Measurements from ENCODE around the gene ANKS3. TPM values are rescaled to one million over a fixed set of nuclear protein-coding genes. Genes with fewer than 3 reads are reported as not detected.

The ANKS3 gene
- polyA plus RNA-seq, 1 of the 3 experiments (the other 2 are of a cell fraction), result 42.2 TPM

- TF ChIP-seq TEAD4 (IDR thresholded peaks at IDR 0.05; ENCODE audit: borderline replicate concordance, insufficient read depth), result no peak
- no peak for TF ChIP-seq EP300 (IDR thresholded peaks at IDR 0.05; ENCODE audit: borderline replicate concordance in 1 of 2, low read depth in 1 of 2, low read length in 1 of 2)
- no peak for TF ChIP-seq SMC3 (IDR thresholded peaks at IDR 0.05; ENCODE audit: low read depth, low read length)
- TF ChIP-seq, protein P1, sequence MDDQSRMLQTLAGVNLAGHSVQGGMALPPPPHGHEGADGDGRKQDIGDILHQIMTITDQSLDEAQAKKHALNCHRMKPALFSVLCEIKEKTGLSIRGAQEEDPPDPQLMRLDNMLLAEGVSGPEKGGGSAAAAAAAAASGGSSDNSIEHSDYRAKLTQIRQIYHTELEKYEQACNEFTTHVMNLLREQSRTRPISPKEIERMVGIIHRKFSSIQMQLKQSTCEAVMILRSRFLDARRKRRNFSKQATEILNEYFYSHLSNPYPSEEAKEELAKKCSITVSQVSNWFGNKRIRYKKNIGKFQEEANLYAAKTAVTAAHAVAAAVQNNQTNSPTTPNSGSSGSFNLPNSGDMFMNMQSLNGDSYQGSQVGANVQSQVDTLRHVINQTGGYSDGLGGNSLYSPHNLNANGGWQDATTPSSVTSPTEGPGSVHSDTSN (IDR thresholded peaks at IDR 0.05), result no peak
Measured at GRCh38 chr16:4656695-4657686, 77.1 kb downstream of the ANKS3 start (continued).

DNA sequence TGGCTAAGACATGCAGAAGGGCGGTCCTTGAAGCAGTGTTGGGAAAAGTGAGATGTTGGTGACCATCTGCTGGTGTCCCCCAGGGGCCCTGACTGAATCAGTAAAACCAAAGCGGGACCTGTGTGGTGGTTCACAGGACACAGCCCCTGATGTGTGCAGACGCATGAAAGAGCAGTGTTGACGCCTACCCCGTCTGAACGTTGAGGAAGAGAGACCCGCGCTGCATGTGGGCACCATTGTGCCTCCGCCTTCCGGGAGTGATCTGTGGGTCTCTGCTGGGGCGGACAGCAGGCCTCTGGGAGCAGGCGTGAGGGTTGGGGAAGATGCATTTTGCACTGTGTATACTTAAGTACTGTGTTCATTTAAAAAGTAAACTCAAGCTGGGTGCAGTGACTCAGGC is 77.8 kb downstream of the ANKS3 start:
- H3K4me1 ChIP-seq (ENCODE audit: control insufficient read depth in 1 of 2, insufficient read depth in 2 of 2, low read depth in 1 of 2, low read length in 1 of 2), result no peaks in the 10 kb centered on the region
- no peaks in the 10 kb centered on the region for H3K9me3 ChIP-seq
- H4K20me1 ChIP-seq (ENCODE audit: insufficient read depth), result peaks cover under 1% of the 10 kb centered on the region; the same call in 1 of the 2 replicates
- no peaks in the 10 kb centered on the region for H3K9me2 ChIP-seq
- TF ChIP-seq RAD21 (IDR thresholded peaks at IDR 0.05; ENCODE audit: low read length), result no peak
- TF ChIP-seq, protein P2, sequence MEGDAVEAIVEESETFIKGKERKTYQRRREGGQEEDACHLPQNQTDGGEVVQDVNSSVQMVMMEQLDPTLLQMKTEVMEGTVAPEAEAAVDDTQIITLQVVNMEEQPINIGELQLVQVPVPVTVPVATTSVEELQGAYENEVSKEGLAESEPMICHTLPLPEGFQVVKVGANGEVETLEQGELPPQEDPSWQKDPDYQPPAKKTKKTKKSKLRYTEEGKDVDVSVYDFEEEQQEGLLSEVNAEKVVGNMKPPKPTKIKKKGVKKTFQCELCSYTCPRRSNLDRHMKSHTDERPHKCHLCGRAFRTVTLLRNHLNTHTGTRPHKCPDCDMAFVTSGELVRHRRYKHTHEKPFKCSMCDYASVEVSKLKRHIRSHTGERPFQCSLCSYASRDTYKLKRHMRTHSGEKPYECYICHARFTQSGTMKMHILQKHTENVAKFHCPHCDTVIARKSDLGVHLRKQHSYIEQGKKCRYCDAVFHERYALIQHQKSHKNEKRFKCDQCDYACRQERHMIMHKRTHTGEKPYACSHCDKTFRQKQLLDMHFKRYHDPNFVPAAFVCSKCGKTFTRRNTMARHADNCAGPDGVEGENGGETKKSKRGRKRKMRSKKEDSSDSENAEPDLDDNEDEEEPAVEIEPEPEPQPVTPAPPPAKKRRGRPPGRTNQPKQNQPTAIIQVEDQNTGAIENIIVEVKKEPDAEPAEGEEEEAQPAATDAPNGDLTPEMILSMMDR (IDR thresholded peaks at IDR 0.05), result no peak
- TF ChIP-seq SMC3 (IDR thresholded peaks at IDR 0.05; ENCODE audit: low read depth, low read length), result no peak
- no peak for TF ChIP-seq EZH2phosphoT487 (IDR thresholded peaks at IDR 0.05; ENCODE audit: borderline replicate concordance, low read depth)
- no peak for TF ChIP-seq YY1 (IDR thresholded peaks at IDR 0.05; ENCODE audit: low read depth)
- TF ChIP-seq REST (IDR thresholded peaks at IDR 0.05; ENCODE audit: low read depth, low read length), result no peak
- no peak for TF ChIP-seq JUND (IDR thresholded peaks at IDR 0.05)
- TF ChIP-seq NFIC (IDR thresholded peaks at IDR 0.05; ENCODE audit: borderline replicate concordance), result no peak
- no peak for TF ChIP-seq MEF2A (IDR thresholded peaks at IDR 0.05; ENCODE audit: borderline replicate concordance, low read depth)
- TF ChIP-seq, protein P3, sequence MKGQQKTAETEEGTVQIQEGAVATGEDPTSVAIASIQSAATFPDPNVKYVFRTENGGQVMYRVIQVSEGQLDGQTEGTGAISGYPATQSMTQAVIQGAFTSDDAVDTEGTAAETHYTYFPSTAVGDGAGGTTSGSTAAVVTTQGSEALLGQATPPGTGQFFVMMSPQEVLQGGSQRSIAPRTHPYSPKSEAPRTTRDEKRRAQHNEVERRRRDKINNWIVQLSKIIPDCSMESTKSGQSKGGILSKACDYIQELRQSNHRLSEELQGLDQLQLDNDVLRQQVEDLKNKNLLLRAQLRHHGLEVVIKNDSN (IDR thresholded peaks at IDR 0.05; ENCODE audit: borderline replicate concordance, low read depth), result no peak
- TF ChIP-seq FOXJ3 (CRISPR knock-in tag; IDR thresholded peaks at IDR 0.05), result no peak
- H3K9ac ChIP-seq, result no peak overlapping the region
- H3K79me2 ChIP-seq (ENCODE audit: insufficient read depth), result peaks cover 3% of the 10 kb centered on the region
- no peak overlapping the region for H3K4me2 ChIP-seq
- H3K36me3 ChIP-seq (replicated peaks in 1 of 2; ENCODE audit: control insufficient read depth in 1 of 2, insufficient read depth in 2 of 2, low read length in 1 of 2), result peaks cover 9 to 47% of the 10 kb centered on the region in 2 experiments
- WGBS (ENCODE audit: low lambda C conversion rate), result 94% methylated on average over 12 of the region's 12 CpGs
- CTCF ChIA-PET, result interaction anchor here (0.9 kb wide), 1 partner anchor 71 kb away, joined by 4 read pairs; no protein-coding TSS in a partner anchor
- DNase-seq, result no peak
- POLR2A ChIA-PET, result no interaction called here
- no peak overlapping the region for H2AFZ ChIP-seq (ENCODE audit: low read depth)
- H3K4me3 ChIP-seq (ENCODE audit: low read depth in 2 of 2, low read length in 1 of 2), result no peak overlapping the region
- H3F3A ChIP-seq (replicated peaks; ENCODE audit: insufficient read depth), result no peaks in the 10 kb centered on the region
- H3K27ac ChIP-seq (ENCODE audit: low read depth in 2 of 2, low read length in 1 of 2), result no peak overlapping the region
- no peaks in the 10 kb centered on the region for H3K27me3 ChIP-seq (ENCODE audit: insufficient read depth)
